HG02885 (cell line): ENCODE measurements around the gene EMILIN2.

Experiments
- ATAC-seq: cut with Tn5 transposase; IDR thresholded peaks from one replicate; pipeline ENCODE4 v1.9.1; 2021; ENCODE audit warnings: mild to moderate bottlenecking; ENCODE audit not compliant: unreplicated experiment, poor library complexity

EMILIN2 gene

DNA sequence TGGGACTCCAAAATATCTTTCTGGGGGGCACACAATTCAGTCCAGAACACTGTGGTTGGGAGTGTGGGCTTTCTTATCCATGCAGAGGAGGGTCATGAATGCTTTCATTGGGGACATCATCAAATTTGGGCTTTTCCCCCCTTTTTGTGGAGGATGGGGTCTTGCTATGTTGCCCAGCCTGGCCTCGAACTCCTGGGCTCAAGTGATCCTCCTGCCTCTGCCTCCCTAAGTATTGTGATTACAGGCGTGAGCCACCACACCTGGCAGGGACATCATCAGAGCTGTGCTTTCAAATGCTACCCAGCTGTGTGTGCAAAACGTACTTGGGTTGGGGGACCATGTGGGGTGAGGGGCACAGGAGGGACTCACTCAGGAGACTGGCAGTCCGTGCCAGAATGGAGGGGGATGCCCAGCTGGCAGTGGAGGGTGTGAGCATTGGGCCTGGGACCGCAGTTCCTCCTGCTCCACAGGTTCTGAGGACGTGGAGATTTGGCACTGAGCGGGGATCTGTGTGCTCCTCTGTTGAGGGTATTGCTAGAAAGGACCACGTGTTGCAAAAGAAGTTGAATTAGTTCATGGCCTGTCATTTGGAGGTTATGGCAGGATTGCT, 24.4 kb downstream of the EMILIN2 start:
- no peak for ATAC-seq

DNA sequence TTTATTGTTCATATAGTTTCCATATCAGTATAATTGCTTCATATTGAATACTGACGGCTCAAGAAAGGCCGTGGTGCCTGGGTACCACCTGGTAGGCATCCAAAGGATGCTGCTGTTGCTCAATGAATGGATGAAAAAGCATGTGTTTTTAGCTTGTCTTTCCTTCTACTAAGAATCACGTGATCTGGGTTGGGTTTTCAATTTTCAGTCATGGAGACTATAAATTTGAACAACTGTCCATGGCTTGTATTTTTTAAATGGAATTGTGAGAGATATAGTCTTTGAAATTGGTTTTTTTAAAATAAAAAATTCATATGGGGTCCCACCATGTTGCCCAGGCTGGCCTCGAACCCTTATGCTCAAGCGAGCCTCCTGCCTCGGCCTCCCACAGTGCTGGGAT, 25.3 kb downstream of the EMILIN2 start:
- ATAC-seq, result no peak

DNA sequence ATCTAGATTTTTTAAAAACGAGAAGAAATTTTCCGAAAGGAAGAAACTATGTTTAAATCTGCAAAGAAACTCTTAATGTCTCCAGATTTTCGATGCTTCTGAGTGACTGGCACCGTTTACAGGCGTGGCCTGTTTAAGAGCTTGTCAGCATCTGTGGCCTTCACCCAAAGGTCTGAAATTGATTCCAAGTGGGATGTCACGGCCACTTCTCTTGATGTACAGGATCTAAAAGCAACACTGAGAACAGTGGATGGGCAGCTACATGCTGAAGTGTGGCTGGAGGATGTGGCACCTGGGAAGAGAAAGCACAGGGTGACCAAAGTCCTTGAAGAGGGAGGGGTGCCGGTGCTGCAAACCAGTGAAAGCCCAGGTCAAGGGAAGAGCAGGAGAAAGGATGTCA, 28.0 kb downstream of the EMILIN2 start:
- ATAC-seq, result no peak

DNA sequence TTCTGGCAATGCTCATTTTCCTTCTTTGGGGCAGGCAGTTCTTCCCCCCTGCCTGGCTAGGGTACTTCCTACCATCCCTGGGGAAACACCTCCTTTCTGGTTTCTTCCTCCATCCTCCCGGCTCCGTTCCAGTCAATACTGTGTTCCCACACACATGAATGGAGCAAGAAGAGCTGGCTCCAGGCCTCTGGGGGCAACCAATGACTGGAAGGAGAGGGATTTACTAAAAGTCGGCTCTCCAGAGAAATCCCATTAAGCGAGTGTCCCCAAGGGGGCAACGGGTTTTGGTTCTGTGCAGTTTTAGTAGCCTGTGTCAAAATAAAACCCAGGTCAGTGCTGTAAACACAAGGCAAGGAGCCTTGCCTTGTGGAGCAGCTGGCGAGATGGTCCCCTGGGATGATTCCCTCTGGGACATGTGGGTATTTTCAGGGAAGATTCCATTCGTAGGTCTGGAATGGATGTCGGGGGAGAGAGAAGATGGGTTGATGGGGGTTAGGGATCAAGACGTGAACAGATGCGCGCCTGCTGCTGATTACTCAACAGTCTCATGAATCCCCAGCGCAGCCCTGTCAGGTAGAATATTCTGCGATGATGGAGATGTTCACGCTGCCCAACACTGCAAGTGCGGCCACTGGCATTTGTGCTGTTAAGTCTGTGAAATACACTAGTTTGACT, 32.0 kb downstream of the EMILIN2 start:
- no peak for ATAC-seq

DNA sequence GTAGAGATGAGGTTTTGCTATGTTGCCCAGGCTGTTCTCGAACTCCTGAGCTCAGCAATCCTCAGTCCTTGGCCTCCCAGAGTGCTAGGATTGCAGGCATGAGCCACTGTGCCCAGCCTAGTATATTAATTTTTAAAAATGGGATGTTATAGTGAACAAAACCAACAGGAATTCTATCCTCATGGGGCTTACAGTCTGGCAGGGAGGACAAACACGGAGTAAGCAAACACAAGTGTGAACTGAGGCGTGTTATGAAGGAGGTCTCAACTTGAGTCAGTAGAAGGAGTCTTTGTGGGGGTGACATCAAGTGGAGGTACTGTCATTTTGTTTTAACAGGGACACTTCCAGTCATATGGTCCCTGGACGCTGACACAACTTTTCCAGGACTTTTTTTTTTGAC, 33.1 kb downstream of the EMILIN2 start:
- no peak for ATAC-seq

DNA sequence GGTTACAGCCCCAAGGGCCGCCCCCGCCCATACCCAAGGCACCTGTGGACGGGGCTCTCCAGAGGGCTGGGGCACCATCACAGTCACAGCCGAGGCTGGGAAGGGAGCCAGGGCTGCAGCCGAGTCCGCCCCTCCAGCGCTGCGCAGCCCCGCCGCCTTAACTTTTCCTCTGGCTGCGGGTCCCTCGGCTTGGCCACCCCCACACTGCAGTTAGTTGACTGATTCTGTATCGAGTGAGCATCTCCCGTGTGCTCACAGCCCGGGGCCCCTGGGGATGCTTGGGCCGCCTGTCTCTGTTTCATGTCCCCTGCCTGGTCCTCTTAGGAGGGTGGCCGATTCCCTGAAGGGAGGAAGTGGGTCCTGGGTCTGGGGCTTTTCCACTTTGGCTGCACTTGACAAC, 33.7 kb downstream of the EMILIN2 start:
- ATAC-seq, result no peak

DNA sequence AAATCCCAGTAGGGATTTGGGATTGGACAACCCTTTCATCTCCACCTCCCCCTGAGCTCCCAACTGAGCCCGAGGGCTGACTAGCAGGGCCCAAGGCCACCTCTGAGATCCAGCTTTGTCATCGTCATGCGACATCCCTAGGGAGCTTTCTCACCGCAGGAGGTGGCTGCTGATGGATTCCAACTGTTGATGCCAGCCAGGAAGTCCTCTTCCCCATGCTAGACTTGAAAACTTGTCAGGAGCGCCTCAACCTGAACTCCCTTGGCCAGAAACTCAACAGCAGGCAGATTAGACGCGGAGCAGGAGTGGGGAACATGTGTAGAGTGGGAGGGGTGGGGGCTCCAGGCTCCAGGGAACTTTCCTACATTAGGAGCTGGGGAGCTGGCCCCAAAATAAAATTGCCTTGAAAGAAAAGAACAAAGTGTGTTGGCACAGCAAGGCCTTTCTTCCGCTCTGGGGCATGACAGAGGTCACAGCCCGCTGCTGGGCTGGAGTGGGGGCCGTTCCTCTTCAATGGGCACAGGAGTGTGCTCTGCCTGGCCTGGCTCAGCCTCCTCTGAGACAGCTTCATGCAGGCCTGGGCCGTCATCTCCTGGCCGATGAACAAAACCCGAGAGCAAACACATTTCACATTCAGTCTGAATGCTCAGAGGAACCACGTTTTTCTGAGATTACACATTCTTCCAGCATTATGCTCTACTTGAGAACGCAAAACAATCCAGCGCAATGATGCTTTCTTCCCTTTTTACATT, 34.5 kb downstream of the EMILIN2 start:
- no peak for ATAC-seq

DNA sequence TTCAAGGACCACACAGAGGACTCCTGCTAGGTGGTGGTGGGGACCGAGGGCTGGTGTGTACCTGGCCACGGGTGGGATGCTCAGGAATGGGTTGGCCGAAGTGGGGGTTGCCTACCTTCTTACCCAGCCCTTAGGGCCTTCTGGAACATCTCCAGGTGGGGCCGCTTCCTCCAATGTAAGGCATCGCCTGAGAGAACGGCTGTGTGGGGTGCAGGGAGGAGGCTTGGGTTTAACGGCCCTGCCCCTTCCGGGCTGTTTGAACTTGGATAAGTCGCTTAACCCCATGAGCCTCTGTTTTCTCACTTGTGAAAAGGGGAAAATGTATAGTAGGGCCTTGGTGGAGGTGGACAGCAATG, 35.0 kb downstream of the EMILIN2 start:
- ATAC-seq, result no peak

DNA sequence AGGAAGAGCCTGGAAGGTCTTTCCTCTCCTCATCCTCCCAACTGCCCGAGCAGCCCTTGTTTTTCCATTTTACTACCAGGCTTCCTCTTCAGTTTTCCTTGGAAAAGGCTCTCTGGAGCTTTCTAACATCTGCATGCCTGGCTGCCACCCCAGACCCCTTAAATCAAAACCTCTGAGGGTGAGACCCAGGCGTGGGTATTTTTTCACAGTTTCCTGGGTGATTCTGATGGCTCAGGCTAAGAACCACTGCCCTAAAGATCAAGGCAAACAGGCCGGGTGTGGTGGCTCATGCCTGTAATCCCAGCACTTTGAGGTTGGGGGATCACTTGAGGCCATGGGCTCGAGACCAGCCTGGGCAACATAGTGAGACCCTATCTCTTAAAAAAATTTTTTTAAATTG, 35.4 kb downstream of the EMILIN2 start:
- ATAC-seq, result no peak

DNA sequence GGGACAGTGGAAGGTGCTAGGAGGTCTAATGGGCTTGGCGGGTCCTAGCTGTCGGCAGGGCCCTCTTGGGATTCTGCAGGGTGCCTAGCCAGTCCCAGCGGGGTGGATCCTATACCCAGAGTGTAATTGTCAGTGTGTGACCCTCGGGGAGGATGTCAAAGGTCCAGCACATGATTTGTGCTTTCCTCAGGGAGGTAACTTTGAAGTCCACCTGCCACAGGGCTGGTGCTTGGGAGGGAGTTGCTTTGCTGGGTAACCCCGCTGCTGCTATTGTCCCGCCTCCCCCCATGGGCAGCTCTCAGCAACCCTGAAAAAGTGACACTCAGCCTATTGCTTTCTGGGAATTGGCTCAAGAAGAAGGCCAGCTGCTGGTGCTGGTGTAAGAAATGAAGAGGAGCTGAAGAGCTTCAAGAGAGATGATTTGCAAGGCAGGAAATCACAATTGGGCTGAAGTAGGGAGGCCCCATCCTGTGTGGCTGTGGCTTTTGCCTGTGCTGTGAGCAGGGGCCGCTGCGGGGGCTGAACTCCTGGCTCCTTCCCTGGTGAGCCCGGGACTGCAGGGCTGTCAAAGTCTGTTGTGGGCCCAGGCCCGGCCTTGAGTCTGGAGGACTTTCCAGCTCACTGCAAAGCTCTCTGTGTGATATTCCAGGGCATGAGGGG, 36.4 kb downstream of the EMILIN2 start:
- ATAC-seq, result peak; percentile 84

DNA sequence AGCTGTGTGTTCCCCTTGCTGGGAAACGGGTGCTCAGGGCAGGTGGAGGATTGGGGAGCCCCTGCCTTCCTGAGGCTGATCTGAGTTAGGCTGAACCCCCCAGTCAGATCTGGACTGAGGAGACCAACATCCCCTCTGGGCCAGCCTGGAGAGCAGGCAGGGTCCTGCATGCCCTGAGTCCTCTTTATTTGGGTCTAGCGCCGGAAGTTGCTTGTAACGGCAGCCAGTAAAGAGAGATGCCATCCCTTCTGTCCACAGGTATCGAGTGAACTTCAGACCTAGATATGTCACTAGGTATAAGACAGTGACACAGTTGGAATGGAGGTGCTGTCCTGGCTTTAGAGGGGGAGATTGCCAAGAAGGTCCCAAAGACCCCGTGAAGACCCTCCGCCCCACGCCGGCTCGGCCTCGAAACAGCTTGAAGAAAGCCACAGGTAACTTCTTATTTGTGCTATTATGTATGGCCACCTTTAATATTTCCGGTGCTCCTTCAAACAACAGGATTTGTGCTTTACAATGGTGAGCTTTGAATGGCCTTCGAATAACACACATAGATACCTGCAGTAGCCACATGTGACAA, 38.0 kb downstream of the EMILIN2 start:
- ATAC-seq, result no peak

DNA sequence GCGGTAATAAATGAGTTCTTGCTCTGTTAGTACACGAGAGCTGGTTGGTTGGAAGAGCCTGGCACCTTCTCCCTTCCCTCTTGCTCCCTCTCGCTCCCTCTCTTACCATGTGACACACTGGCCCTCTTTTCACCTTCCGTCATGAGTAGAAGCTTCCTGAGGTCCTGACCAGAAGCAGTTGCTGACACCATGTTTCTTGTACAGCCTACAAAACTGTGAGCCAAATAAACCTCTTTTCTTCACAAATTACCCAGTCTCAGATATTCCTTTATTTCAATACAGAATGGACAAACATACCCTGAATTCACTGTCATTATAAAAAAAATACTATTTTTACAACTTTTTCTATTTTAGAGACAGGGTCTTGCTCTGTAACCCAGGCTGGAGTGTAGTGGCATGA, 40.7 kb downstream of the EMILIN2 start:
- ATAC-seq, result no peak

DNA sequence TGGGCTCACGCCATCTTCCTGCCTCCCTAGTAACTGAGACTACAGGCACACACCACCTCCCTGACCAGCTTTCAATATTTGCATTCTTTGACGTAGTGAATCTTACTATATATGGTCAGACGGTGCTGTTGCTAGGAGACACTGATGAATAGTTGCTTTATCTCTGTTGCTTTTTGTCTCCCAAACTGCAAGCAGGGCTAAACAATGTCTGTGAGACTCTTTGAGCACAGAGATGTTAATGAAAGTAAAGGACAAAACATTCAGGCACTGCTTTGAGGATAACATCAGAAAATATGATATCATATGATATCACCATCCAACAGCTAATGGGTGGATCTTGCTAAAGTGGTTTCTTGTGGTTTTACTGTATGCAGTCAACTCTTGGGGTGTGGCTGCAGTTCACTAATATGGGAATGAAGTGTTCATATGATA, 43.0 kb downstream of the EMILIN2 start:
- no peak for ATAC-seq

DNA sequence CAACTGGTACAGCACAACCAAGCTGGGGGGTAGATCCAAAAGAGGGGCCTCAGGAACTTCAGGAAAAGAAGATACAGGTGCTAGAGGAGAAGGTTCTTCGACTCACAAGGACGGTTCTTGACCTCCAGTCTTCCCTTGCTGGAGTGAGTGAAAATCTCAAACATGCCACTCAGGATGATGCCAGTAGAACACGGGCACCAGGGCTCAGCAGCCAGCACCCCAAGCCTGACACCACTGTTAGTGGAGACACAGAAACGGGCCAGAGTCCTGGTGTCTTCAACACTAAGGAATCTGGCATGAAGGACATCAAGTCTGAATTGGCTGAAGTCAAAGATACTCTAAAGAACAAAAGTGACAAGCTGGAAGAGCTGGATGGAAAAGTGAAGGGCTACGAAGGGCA, 43.8 kb downstream of the EMILIN2 start:
- no peak for ATAC-seq

DNA sequence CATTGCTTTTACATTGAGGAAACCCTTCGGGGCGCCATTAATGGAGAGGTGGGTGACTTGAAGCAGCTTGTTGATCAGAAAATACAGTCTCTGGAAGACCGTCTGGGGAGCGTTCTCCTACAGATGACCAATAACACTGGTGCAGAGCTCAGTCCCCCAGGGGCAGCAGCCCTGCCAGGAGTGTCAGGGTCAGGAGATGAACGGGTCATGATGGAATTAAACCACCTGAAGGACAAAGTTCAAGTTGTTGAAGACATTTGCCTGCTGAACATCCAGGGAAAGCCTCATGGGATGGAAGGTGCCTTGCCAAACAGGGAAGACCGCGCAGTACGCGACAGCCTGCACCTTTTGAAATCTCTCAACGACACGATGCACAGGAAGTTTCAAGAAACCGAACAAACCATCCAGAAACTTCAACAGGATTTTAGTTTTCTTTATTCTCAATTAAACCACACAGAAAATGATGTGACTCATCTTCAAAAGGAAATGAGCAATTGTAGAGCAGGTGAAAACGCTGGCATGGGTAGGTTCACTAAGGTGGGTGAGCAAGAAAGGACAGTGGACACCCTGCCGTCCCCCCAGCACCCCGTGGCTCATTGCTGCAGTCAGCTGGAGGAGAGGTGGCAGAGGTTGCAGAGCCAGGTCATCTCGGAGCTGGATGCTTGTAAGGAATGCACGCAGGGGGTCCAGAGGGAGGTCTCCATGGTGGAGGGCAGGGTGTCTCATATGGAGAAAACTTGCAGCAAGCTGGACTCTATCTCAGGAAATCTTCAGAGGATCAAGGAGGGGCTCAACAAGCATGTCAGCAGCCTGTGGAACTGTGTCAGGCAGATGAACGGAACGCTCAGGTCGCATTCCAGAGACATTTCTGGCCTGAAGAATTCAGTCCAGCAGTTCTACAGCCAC, 45.0 kb downstream of the EMILIN2 start:
- ATAC-seq, result no peak

DNA sequence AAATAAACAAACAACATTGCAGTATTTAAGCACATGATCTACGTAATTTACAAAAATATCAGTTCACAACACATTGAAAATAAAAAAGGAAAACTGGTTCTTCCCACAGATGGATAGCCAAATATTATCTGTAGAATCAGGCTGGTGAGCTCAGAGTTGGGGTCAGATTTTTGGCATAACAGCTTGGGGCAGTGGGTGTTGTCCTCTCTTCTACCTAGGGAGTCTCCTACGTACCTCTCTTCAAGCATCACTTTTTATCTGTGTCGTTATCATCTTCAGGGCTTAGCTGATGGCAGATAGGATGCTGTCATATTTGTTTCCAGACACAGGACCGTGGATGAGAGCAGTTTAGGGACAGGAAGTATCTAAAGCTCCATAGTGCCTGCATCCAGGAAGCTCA, 46.2 kb downstream of the EMILIN2 start:
- ATAC-seq, result no peak

DNA sequence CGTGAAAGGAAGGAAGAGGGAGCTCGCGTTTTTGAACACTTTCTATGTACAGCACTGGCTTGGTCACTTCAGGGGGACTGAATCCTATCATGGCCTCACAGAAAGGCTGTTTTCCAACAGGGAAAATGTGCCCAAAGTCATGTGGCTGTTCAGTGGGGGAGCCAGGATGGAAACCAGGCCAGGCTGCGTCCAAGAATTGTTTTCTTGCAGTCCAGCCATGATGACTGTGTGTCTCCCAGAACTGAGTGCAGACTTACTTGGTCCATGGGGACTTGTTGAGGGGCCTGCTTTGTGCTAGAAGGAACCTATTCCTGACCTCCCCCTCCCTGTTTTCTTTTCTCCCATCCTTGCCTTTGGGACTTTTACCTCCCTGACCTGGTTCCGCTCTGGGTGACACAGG, 46.9 kb downstream of the EMILIN2 start:
- ATAC-seq, result no peak

DNA sequence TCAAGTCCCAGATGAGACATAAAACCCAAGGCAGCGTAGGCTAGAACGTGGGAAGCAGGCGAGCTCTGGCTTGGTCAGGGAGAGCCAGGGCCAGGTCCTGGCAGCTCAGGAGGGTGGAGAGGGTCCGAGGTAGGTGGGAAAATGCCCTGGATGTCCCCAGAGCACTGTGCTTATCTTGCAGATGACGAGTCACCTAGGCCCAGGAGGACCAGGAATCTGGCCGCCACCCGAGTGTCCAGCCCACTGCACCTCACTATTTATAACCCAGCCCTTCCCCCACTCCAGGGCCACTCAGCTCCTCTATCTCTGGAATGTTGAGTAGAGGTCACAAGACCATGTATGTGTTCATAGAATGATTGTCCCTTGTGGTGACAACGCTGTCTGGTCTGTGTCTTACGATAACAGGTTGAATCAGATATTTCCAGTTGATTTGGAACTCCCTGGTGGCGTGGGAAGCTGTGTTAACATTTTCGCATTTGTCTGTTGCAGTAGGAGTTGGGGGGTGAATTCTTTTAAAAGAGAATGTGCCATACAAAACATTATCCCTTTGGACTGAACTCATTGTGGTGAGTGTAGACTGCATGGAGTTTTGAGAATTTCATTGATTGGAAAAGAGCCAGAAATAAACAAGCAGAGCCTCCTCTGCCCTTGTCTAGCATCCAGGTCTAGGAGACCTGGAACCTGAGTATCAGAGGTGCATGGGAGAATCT, 47.5 kb downstream of the EMILIN2 start:
- ATAC-seq, result no peak

DNA sequence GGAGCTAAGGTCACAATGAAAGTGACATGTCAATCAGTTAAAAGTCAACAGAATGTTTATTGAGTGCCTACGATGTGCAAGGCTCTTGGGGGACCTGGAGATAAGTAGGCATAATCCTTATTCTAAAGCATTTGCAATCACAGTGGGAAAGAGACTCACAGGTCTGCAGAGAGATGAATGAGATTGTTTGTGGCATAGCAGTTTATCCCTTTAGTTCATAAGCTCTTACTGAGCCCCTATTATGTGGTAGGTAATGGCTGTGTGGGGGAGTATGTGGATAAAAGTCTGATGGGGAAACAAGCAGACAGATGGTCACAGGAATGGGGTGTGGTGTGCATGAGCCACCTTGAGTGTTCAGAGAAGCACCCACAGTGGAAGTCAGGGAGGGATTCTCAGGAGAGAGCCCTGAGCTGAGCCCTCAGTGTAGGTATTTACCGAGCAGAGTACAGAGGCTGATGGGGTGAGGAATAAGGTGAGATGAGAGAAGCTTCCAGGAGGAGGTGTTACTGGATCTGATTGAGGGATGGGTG, 48.1 kb downstream of the EMILIN2 start:
- ATAC-seq, result no peak
